CD4-positive, alpha-beta memory T cell (primary cell): ENCODE data around the gene HOXB3. TPM values are rescaled to one million over a fixed set of nuclear protein-coding genes. Genes with fewer than 3 reads are reported as not detected.

Experiments
- CTCF ChIA-PET: fragments of 350-600 bp; sonication (Branson Sonifier 250); formaldehyde crosslinking; loops from one replicate; lab custom pipeline; 2021; ENCODE audit warnings: inconsistent platforms; ENCODE audit not compliant: partially characterized antibody; lab: Charles Lee
- POLR2A ChIA-PET: fragments of 350-600 bp; sonication (Branson Sonifier 250); formaldehyde crosslinking; loops from one replicate; lab custom pipeline; 2021; ENCODE audit not compliant: partially characterized antibody; lab: Charles Lee
- DNase-seq, 5 donors: peaks; one replicate each; pipeline versions ENCODE4 v3.0.0 to v3.0.0-alpha.2; 2020 to 2022; ENCODE audit warnings: mixed read lengths in 1 of 5
- H3K27ac ChIP-seq: one replicate; pipeline ENCODE4 v1.7.0; 2013; ENCODE audit warnings: low read depth, low read length
- H3K27me3 ChIP-seq: 2 replicates; pipeline ENCODE4 v1.7.0; 2013; ENCODE audit warnings: mild to moderate bottlenecking, low read length, moderate library complexity; ENCODE audit not compliant: insufficient read depth
- H3K36me3 ChIP-seq: 2 replicates; pipeline ENCODE4 v1.7.0; 2013; ENCODE audit warnings: mild to moderate bottlenecking, low read length, moderate library complexity; ENCODE audit not compliant: insufficient read depth
- H3K4me1 ChIP-seq: 2 replicates; pipeline ENCODE4 v1.7.0; 2013; ENCODE audit warnings: mild to moderate bottlenecking, low read length, moderate library complexity; ENCODE audit not compliant: insufficient read depth
- H3K4me3 ChIP-seq, 2 donors: one replicate each; pipeline ENCODE4 v1.7.0; 2013; ENCODE audit warnings: low read length in 2 of 2, mild to moderate bottlenecking in 1 of 2
- H3K9me3 ChIP-seq, 2 donors: one replicate each; pipeline ENCODE4 v1.7.0; 2013; ENCODE audit warnings: low read length in 2 of 2, control low read depth in 1 of 2; ENCODE audit not compliant: control insufficient read depth in 1 of 2
- H3K27ac Mint-ChIP-seq, 7 donors: one replicate each; pipeline ENCODE4 v1.8.0; 2020 to 2021; ENCODE audit warnings: mixed read lengths in 7 of 7, mild to moderate bottlenecking in 6 of 7, inconsistent platforms in 3 of 7, moderate library complexity in 3 of 7
- H3K27me3 Mint-ChIP-seq, 2 donors: one replicate each; pipeline ENCODE4 v1.8.0; 2020 to 2021; ENCODE audit warnings: mixed read lengths in 2 of 2
- H3K36me3 Mint-ChIP-seq, 2 donors: one replicate each; pipeline ENCODE4 v1.8.0; 2020 to 2021; ENCODE audit warnings: mixed read lengths in 2 of 2, inconsistent platforms in 1 of 2, mild to moderate bottlenecking in 1 of 2
- H3K4me1 Mint-ChIP-seq, 4 donors: one replicate each; pipeline ENCODE4 v1.8.0; 2020 to 2021; ENCODE audit warnings: mixed read lengths in 4 of 4, mild to moderate bottlenecking in 1 of 4
- H3K4me3 Mint-ChIP-seq, 8 donors: one replicate each; pipeline ENCODE4 v1.8.0; 2020 to 2021; ENCODE audit warnings: mixed read lengths in 8 of 8, mild to moderate bottlenecking in 7 of 8, moderate library complexity in 6 of 8, inconsistent platforms in 3 of 8
- H3K9me3 Mint-ChIP-seq, 8 donors: one replicate each; pipeline ENCODE4 v1.8.0; 2020 to 2021; ENCODE audit warnings: mixed read lengths in 8 of 8, mild to moderate bottlenecking in 5 of 8, inconsistent platforms in 3 of 8, moderate library complexity in 1 of 8
- intact Hi-C: fragments of 100-400 bp; cut with micrococcal nuclease; formaldehyde crosslinking; loops from one replicate; pipeline ENCODE4 v1.15.1; 2023
- microRNA-seq: library from miRNA; unstranded; fragments of <30 nt; microRNA quantifications from one replicate; pipeline ENCODE4 v1.2.0, GENCODE V29; 2021; ENCODE audit warnings: borderline replicate concordance, borderline number of aligned reads, borderline microRNAs expressed, mixed read lengths
- polyA plus RNA-seq, 2 donors: library from polyadenylated mRNA; unstranded; fragments of 300-500 nt; fragmentation: Illumina TruSeq; gene quantifications; one replicate each; pipeline ENCODE4 v1.2.3, GENCODE V29; 2021
- total RNA-seq, 2 experiments: library from RNA; stranded (reverse); gene quantifications; one replicate each; pipeline ENCODE4 v1.2.3, GENCODE V29; 2021

Gene HOXB3
- total and polyA plus RNA-seq, 4 experiments from 2014 or later: 0.10 to 14.5 (median 11.2) TPM; not detected in 1

GRCh38 chr17:48499248-48499647, 90.8 kb downstream of the HOXB3 start:
- H3K9me3 Mint-ChIP-seq: no peaks in the 10 kb centered on the region
- no peak overlapping the region for H3K4me3 Mint-ChIP-seq
- H3K4me1 Mint-ChIP-seq: no peaks in the 10 kb centered on the region
- Histone ChIP-seq H3K4me3 (no peak overlapping the region), H3K27ac (no peak overlapping the region), H3K4me1 (no peaks in the 10 kb centered on the region), H3K27me3 (no peaks in the 10 kb centered on the region), H3K9me3 (no peaks in the 10 kb centered on the region), H3K36me3 (no peaks in the 10 kb centered on the region)
- H3K27me3 Mint-ChIP-seq: peaks cover 0 to 7% of the 10 kb centered on the region in 2 donors
- no peaks in the 10 kb centered on the region for H3K36me3 Mint-ChIP-seq
- CTCF ChIA-PET: interaction anchor here (1.0 to 2.8 kb wide), 4 partner anchors 17 to 192 kb away, joined by 3 to 11 read pairs (median 3); partner anchors contain the start of gene HOXB5
- POLR2A ChIA-PET: interaction anchor here (1.2 kb wide), 1 partner anchor 16 kb away, joined by 3 read pairs; no protein-coding TSS in a partner anchor
- H3K27ac Mint-ChIP-seq: no peak overlapping the region
- intact Hi-C loops: no loop called here
- no peak for DNase-seq

Small RNA genes within 50 kb of the gene (microRNA-seq; reads per million reads assigned to microRNA genes)
- not detected for gene MIR196A1

Other genes starting within 250 kb of the HOXB3 start
- gene SKAP1, start 160.0 kb downstream of the HOXB3 start, total RNA-seq: 10 to 100 TPM; 83.4 to 88.7 TPM
- gene SKAP1, start 160.0 kb downstream of the HOXB3 start, polyA plus RNA-seq: 100 to 1,000 TPM; 242 to 336 TPM
- gene HOXB1, start 59.2 kb downstream of the HOXB3 start, total RNA-seq: not detected
- not detected for gene HOXB1, start 59.2 kb downstream of the HOXB3 start, polyA plus RNA-seq
- gene HOXB2, start 45.1 kb downstream of the HOXB3 start, total RNA-seq: 10 to 100 TPM; 34.4 to 39.2 TPM
- gene HOXB2, start 45.1 kb downstream of the HOXB3 start, polyA plus RNA-seq: 10 to 100 TPM; 12.7 to 36.5 TPM
- gene HOXB4, start 11.9 kb downstream of the HOXB3 start, total RNA-seq: 1 to 10 TPM; 3.1 to 4.5 TPM
- gene HOXB4, start 11.9 kb downstream of the HOXB3 start, polyA plus RNA-seq: under 1 TPM; 0.11 to 0.13 TPM
- gene HOXB5, start 3.5 kb upstream of the HOXB3 start, total RNA-seq: not detected
- gene HOXB5, start 3.5 kb upstream of the HOXB3 start, polyA plus RNA-seq: not detected
- gene HOXB6, start 14.7 kb upstream of the HOXB3 start, total RNA-seq: under 1 TPM in 1 of 2 experiments, not detected in 1; 0.38 TPM
- not detected for gene HOXB6, start 14.7 kb upstream of the HOXB3 start, polyA plus RNA-seq
- under 1 TPM in 1 of 2 experiments, not detected in 1; 0.25 TPM for gene HOXB7, start 20.8 kb upstream of the HOXB3 start, total RNA-seq
- 1 to 10 TPM in 1 of 2 donors, under 1 TPM in 1; 0.23 to 1.3 TPM for gene HOXB7, start 20.8 kb upstream of the HOXB3 start, polyA plus RNA-seq
- not detected for gene HOXB8, start 25.1 kb upstream of the HOXB3 start, total RNA-seq
- not detected for gene HOXB8, start 25.1 kb upstream of the HOXB3 start, polyA plus RNA-seq
- gene HOXB9, start 36.1 kb upstream of the HOXB3 start, total RNA-seq: not detected
- not detected for gene HOXB9, start 36.1 kb upstream of the HOXB3 start, polyA plus RNA-seq
- not detected for gene PRAC1, start 132.3 kb upstream of the HOXB3 start, total RNA-seq
- not detected for gene PRAC1, start 132.3 kb upstream of the HOXB3 start, polyA plus RNA-seq
- gene PRAC2, start 132.9 kb upstream of the HOXB3 start, total RNA-seq: not detected
- not detected for gene PRAC2, start 132.9 kb upstream of the HOXB3 start, polyA plus RNA-seq
- gene HOXB13, start 138.5 kb upstream of the HOXB3 start, total RNA-seq: not detected
- not detected for gene HOXB13, start 138.5 kb upstream of the HOXB3 start, polyA plus RNA-seq
- not detected for gene TTLL6, start 227.0 kb upstream of the HOXB3 start, total RNA-seq
- gene TTLL6, start 227.0 kb upstream of the HOXB3 start, polyA plus RNA-seq: not detected
- gene CALCOCO2, start 240.8 kb upstream of the HOXB3 start, total RNA-seq: 100 to 1,000 TPM; 107 to 118 TPM
- 100 to 1,000 TPM; 169 to 196 TPM for gene CALCOCO2, start 240.8 kb upstream of the HOXB3 start, polyA plus RNA-seq